ENCODE results near the gene AP4M1. TPM values are rescaled to one million over a fixed set of nuclear protein-coding genes. Genes with fewer than 3 reads are reported as not detected.

The AP4M1 gene
- total RNA-seq, 2 experiments from 2014 or later = 12.6 to 12.7 TPM

GRCh38 chr7:100148559-100149328, 47.3 kb downstream of the AP4M1 start, which contains the start of gene LAMTOR4:
Gene LAMTOR4 (plus strand): TSS chr7:100148918. CDS start chr7:100148973, 55 bp downstream.
- Mint-ChIP-seq H3K4me3 (peak within 1 kb of the TSS; percentile 100), H3K9me3 (no peaks in the 10 kb centered on the region), H3K27ac (peak within 1 kb of the TSS; percentile 99), H3K4me1 (ENCODE audit: low read depth) (peaks cover 29% of the 10 kb centered on the region), H3K27me3 (ENCODE audit: low read depth) (no peaks in the 10 kb centered on the region), H3K36me3 (ENCODE audit: low read depth) (peaks cover 24% of the 10 kb centered on the region)
- CTCF ChIA-PET = interaction anchor here (0.6 to 4.7 kb wide), 4 partner anchors 10 to 259 kb away, joined by 3 to 34 read pairs (median 6); partner anchors contain the start of gene MBLAC1
- intact Hi-C loops (cut with micrococcal nuclease) = loop anchor here (1.0 kb wide), 10 partner anchors 10 to 288 kb away; partner anchors contain the start of genes AP4M1, GAL3ST4, GPC2 and MCM7
- DNase-seq = peak; percentile 100

- CTCF ChIA-PET = no interaction called here
- H3K27ac Mint-ChIP-seq = peak overlapping the region; percentile 76
- H3K9me3 Mint-ChIP-seq = no peaks in the 10 kb centered on the region
- no peaks in the 10 kb centered on the region for H3K27me3 Mint-ChIP-seq (ENCODE audit: low read depth)
- no peak for DNase-seq
- intact Hi-C loops (cut with micrococcal nuclease) = no loop called here
- peaks cover 44% of the 10 kb centered on the region for H3K4me1 Mint-ChIP-seq (ENCODE audit: low read depth)
- no peak overlapping the region for H3K4me3 Mint-ChIP-seq
- H3K36me3 Mint-ChIP-seq (ENCODE audit: low read depth) = peaks cover 31% of the 10 kb centered on the region
These were observed 51.0 kb downstream of the AP4M1 start for GRCh38 chr7:100152404-100152803.

GRCh38 chr7:100152937-100153666, 51.7 kb downstream of the AP4M1 start:
- H3K4me3 Mint-ChIP-seq = no peak overlapping the region
- H3K9me3 Mint-ChIP-seq = no peaks in the 10 kb centered on the region
- CTCF ChIA-PET = no interaction called here
- peak overlapping the region; percentile 76 for H3K27ac Mint-ChIP-seq
- peaks cover 47% of the 10 kb centered on the region for H3K4me1 Mint-ChIP-seq (ENCODE audit: low read depth)
- DNase-seq = no peak
- H3K27me3 Mint-ChIP-seq (ENCODE audit: low read depth) = no peaks in the 10 kb centered on the region
- peaks cover 31% of the 10 kb centered on the region for H3K36me3 Mint-ChIP-seq (ENCODE audit: low read depth)
- intact Hi-C loops (cut with micrococcal nuclease) = no loop called here

- no peaks in the 10 kb centered on the region for H3K27me3 Mint-ChIP-seq (ENCODE audit: low read depth)
- CTCF ChIA-PET = no interaction called here
- peak overlapping the region; percentile 37 for H3K27ac Mint-ChIP-seq
- no peak overlapping the region for H3K4me3 Mint-ChIP-seq
- H3K36me3 Mint-ChIP-seq (ENCODE audit: low read depth) = peaks cover 26% of the 10 kb centered on the region
- DNase-seq = peak; percentile 5
- no peaks in the 10 kb centered on the region for H3K9me3 Mint-ChIP-seq
- H3K4me1 Mint-ChIP-seq (ENCODE audit: low read depth) = peaks cover 43% of the 10 kb centered on the region
- intact Hi-C loops (cut with micrococcal nuclease) = no loop called here
These were observed 52.5 kb downstream of the AP4M1 start for GRCh38 chr7:100153708-100154535.

GRCh38 chr7:100154651-100155491, 53.4 kb downstream of the AP4M1 start:
- intact Hi-C loops (cut with micrococcal nuclease) = no loop called here
- peaks cover 46% of the 10 kb centered on the region for H3K4me1 Mint-ChIP-seq (ENCODE audit: low read depth)
- peaks cover 26% of the 10 kb centered on the region for H3K36me3 Mint-ChIP-seq (ENCODE audit: low read depth)
- H3K27ac Mint-ChIP-seq = no peak overlapping the region
- CTCF ChIA-PET = interaction anchor here (0.7 to 1.5 kb wide), 2 partner anchors 22 to 72 kb away, joined by 3 to 4 read pairs; no protein-coding TSS in a partner anchor
- no peaks in the 10 kb centered on the region for H3K9me3 Mint-ChIP-seq
- H3K27me3 Mint-ChIP-seq (ENCODE audit: low read depth) = no peaks in the 10 kb centered on the region
- H3K4me3 Mint-ChIP-seq = no peak overlapping the region
- peak; percentile 4 for DNase-seq

- H3K27me3 Mint-ChIP-seq (ENCODE audit: low read depth) = no peaks in the 10 kb centered on the region
- H3K4me1 Mint-ChIP-seq (ENCODE audit: low read depth) = peaks cover 38% of the 10 kb centered on the region
- H3K27ac Mint-ChIP-seq = no peak overlapping the region
- H3K4me3 Mint-ChIP-seq = no peak overlapping the region
- intact Hi-C loops (cut with micrococcal nuclease) = no loop called here
- peak; percentile 5 for DNase-seq
- no peaks in the 10 kb centered on the region for H3K9me3 Mint-ChIP-seq
- peaks cover 20% of the 10 kb centered on the region for H3K36me3 Mint-ChIP-seq (ENCODE audit: low read depth)
- CTCF ChIA-PET = interaction anchor here (0.7 to 2.9 kb wide), 4 partner anchors 23 to 73 kb away, joined by 3 to 11 read pairs (median 4); no protein-coding TSS in a partner anchor
These were observed 54.3 kb downstream of the AP4M1 start for GRCh38 chr7:100155553-100156317.

GRCh38 chr7:100156331-100157068, 55.1 kb downstream of the AP4M1 start:
- peak; percentile 21 for DNase-seq
- Mint-ChIP-seq H3K36me3 (ENCODE audit: low read depth) (peaks cover 18% of the 10 kb centered on the region), H3K27me3 (ENCODE audit: low read depth) (no peaks in the 10 kb centered on the region), H3K9me3 (no peaks in the 10 kb centered on the region), H3K4me1 (ENCODE audit: low read depth) (peaks cover 35% of the 10 kb centered on the region), H3K27ac (peak overlapping the region; percentile 83), H3K4me3 (peak overlapping the region; percentile 78)
- CTCF ChIA-PET = interaction anchor here (1.2 to 2.9 kb wide), 4 partner anchors 10 to 61 kb away, joined by 3 to 11 read pairs (median 6); no protein-coding TSS in a partner anchor
- intact Hi-C loops (cut with micrococcal nuclease) = no loop called here

GRCh38 chr7:100157069-100157333, 55.6 kb downstream of the AP4M1 start:
- Mint-ChIP-seq H3K36me3 (ENCODE audit: low read depth) (peaks cover 16% of the 10 kb centered on the region), H3K27ac (peak overlapping the region; percentile 83), H3K27me3 (ENCODE audit: low read depth) (no peaks in the 10 kb centered on the region), H3K4me1 (ENCODE audit: low read depth) (peaks cover 33% of the 10 kb centered on the region), H3K9me3 (no peaks in the 10 kb centered on the region), H3K4me3 (peak overlapping the region; percentile 78)
- intact Hi-C loops (cut with micrococcal nuclease) = no loop called here
- no peak for DNase-seq
- CTCF ChIA-PET = interaction anchor here (1.0 to 2.9 kb wide), 4 partner anchors 10 to 61 kb away, joined by 3 to 11 read pairs (median 6); no protein-coding TSS in a partner anchor

GRCh38 chr7:100157334-100158228, 56.1 kb downstream of the AP4M1 start:
- H3K27me3 Mint-ChIP-seq (ENCODE audit: low read depth) = no peaks in the 10 kb centered on the region
- CTCF ChIA-PET = interaction anchor here (1.0 to 2.9 kb wide), 4 partner anchors 9 to 60 kb away, joined by 3 to 11 read pairs (median 6); no protein-coding TSS in a partner anchor
- intact Hi-C loops (cut with micrococcal nuclease) = loop anchor here (1.0 kb wide), 2 partner anchors 9 kb away; partner anchors contain the start of gene LAMTOR4
- peaks cover 29% of the 10 kb centered on the region for H3K4me1 Mint-ChIP-seq (ENCODE audit: low read depth)
- peak overlapping the region; percentile 78 for H3K4me3 Mint-ChIP-seq
- H3K27ac Mint-ChIP-seq = peak overlapping the region; percentile 83
- no peaks in the 10 kb centered on the region for H3K9me3 Mint-ChIP-seq
- DNase-seq = peak; percentile 14
- H3K36me3 Mint-ChIP-seq (ENCODE audit: low read depth) = peaks cover 12% of the 10 kb centered on the region
